Ectodermal cell (in vitro differentiated cells): ENCODE data around the gene GPANK1.

Source experiments
- H3K27ac ChIP-seq: 2 replicates; pipeline ENCODE4 v1.7.0; 2013; ENCODE audit warnings: mild to moderate bottlenecking, low read depth, low read length; ENCODE audit not compliant: insufficient read depth, poor library complexity, severe bottlenecking
- H3K27me3 ChIP-seq: 2 replicates; pipeline ENCODE4 v1.7.0; 2013; ENCODE audit warnings: mild to moderate bottlenecking, low read length; ENCODE audit not compliant: insufficient read depth, control insufficient read depth, poor library complexity, severe bottlenecking
- H3K36me3 ChIP-seq: one replicate; pipeline ENCODE4 v1.7.0; 2013; ENCODE audit warnings: low read length; ENCODE audit not compliant: control insufficient read depth, insufficient read depth
- H3K4me1 ChIP-seq: one replicate; pipeline ENCODE4 v1.7.0; 2013; ENCODE audit warnings: low read length; ENCODE audit not compliant: control insufficient read depth, insufficient read depth
- H3K4me3 ChIP-seq: 2 replicates; pipeline ENCODE4 v1.7.0; 2013; ENCODE audit warnings: low read depth, low read length, control low read depth; ENCODE audit not compliant: insufficient read depth
- H3K9me3 ChIP-seq: 2 replicates; pipeline ENCODE4 v1.7.0; 2013; ENCODE audit warnings: mild to moderate bottlenecking, low read length, moderate library complexity; ENCODE audit not compliant: control insufficient read depth
- WGBS, 2 experiments: methylation state at CpG; one replicate each; pipeline ENCODE4 v1.1.7; 2013; ENCODE audit warnings: missing lambda C conversion rate in 2 of 2; 5-methylcytosine and 5-hydroxymethylcytosine counted together

Gene GPANK1

DNA sequence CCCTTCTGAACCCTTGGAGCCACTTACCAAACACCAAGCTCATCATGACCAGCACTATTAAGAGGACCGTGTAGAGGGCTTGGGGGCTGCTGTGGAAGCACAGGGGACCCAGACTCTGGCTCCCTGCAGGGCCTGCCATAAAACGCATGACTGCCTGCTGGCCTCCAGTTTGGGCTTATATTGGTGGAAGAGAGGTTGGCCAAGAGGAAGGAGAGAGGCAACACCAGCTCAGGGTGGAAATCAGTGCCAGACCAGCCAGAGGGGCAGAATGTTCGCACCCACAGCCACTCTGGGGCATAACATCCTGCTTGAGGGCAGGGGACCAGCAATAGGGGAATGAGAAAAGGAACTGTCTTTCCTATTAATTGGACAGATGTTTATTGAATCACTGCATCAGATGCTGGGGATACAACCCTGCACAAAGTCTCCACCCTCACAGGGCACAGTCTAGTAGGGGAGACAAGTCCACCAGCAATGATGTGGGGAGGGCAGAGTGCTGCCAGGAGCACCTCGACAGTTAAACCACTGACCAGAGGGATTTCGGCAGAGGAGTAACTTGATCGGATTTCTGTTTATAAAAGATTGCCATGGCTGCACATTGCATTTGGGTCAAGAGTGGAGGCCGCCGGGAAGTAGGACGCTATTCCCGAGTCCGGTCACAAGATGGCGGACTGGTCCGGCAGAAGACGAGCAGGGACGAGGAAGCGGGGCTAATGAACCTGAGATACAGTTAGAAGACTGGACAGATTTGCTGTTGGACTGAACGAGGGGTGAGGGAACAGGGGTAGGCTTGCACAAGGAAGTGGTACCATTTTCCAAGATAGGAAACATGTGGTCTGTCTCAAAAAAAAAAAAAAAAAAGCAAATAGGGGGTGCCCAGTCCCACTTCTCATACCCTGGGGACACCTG lies 15.7 kb upstream of the GPANK1 start, which contains the start of gene LY6G5C:
Gene LY6G5C, minus strand, starts transcription at position 842 of the 909 bp plus-strand sequence. Its CDS starts 694 bp downstream, at position 148.
- Histone ChIP-seq H3K36me3 (no peaks in the 10 kb centered on the region), H3K27me3 (peaks cover 22% of the 10 kb centered on the region), H3K4me3 (peak within 1 kb of the TSS; percentile 42), H3K9me3 (no peaks in the 10 kb centered on the region), H3K4me1 (peaks cover 9% of the 10 kb centered on the region), H3K27ac (no peak within 1 kb of the TSS)
- WGBS, 2 experiments: 13 to 17% methylated on average over 17 of the region's 17 CpGs

DNA sequence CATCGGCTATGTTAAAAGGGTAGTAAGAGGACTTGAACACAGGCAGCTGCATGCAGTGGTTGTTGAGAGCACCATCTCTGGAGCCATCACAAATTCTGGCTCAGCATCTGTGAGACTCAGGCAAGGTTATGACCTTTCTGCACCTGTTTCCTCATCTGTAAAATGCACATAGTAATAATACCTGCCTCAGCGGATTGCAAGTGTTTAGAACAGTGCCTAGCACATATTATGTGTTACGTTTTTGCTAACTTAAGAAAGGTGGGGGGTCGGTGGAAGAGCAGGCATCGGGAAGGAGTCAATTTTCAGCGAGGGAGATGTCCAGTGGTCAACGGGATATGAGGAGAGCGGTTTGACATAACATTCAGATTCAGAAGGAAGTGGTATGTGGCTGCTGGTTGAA lies 13.2 kb upstream of the GPANK1 start:
- WGBS, 2 experiments: 84% methylated on average over 8 of the region's 8 CpGs
- H3K9me3 ChIP-seq: no peaks in the 10 kb centered on the region
- no peaks in the 10 kb centered on the region for H3K36me3 ChIP-seq
- H3K27ac ChIP-seq: no peak overlapping the region
- peaks cover 22% of the 10 kb centered on the region for H3K27me3 ChIP-seq
- H3K4me3 ChIP-seq: no peak overlapping the region
- H3K4me1 ChIP-seq: no peaks in the 10 kb centered on the region

GRCh38 chr6:31676904-31677303 lies 12.1 kb upstream of the GPANK1 start:
- peaks cover 3% of the 10 kb centered on the region for H3K36me3 ChIP-seq
- no peaks in the 10 kb centered on the region for H3K4me1 ChIP-seq
- H3K27ac ChIP-seq: no peak overlapping the region
- H3K4me3 ChIP-seq: no peak overlapping the region
- H3K9me3 ChIP-seq: no peaks in the 10 kb centered on the region
- H3K27me3 ChIP-seq: peaks cover 16% of the 10 kb centered on the region
- 80 to 84% methylated on average over 6 of the region's 6 CpGs for WGBS, 2 experiments

- no peak overlapping the region for H3K27ac ChIP-seq
- no peaks in the 10 kb centered on the region for H3K9me3 ChIP-seq
- no peak overlapping the region for H3K4me3 ChIP-seq
- WGBS, 2 experiments: 79 to 88% methylated on average over 4 of the region's 4 CpGs
- peaks cover 8% of the 10 kb centered on the region for H3K36me3 ChIP-seq
- peaks cover 11% of the 10 kb centered on the region for H3K27me3 ChIP-seq
- H3K4me1 ChIP-seq: no peaks in the 10 kb centered on the region
Measured at GRCh38 chr6:31676322-31676903, 11.6 kb upstream of the GPANK1 start.

DNA sequence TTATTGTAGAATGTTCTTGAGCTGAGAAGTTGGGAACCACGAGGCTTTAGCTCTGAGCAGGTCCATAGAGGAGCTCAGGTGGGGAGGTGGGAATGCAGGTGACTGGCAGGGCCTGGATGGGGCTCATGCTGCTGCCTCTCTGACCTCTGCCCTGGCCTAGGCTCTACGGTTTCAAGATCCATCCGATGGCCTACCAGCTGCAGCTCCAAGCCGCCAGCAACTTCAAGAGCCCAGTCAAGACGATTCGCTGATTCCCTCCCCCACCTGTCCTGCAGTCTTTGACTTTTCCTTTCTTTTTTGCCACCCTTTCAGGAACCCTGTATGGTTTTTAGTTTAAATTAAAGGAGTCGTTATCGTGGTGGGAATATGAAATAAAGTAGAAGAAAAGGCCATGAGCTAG lies 4.9 kb upstream of the GPANK1 start, which contains the start of gene LY6G5B:
Gene LY6G5B, plus strand, starts transcription at position 301 of the 400 bp plus-strand sequence. CDS start 975 bp downstream, outside the sequence.
- WGBS, 2 experiments: 90 to 92% methylated on average over 8 of the region's 8 CpGs
- Histone ChIP-seq H3K4me1 (no peaks in the 10 kb centered on the region), H3K27ac (no peak within 1 kb of the TSS), H3K36me3 (peaks cover 46% of the 10 kb centered on the region), H3K9me3 (no peaks in the 10 kb centered on the region), H3K27me3 (no peaks in the 10 kb centered on the region), H3K4me3 (no peak within 1 kb of the TSS)

GRCh38 chr6:31666337-31666965 lies 1.7 kb upstream of the GPANK1 start:
- Histone ChIP-seq H3K27ac (no peak overlapping the region), H3K4me3 (peak overlapping the region; percentile 74), H3K4me1 (peaks cover 16% of the 10 kb centered on the region), H3K27me3 (no peaks in the 10 kb centered on the region), H3K36me3 (peaks cover 38% of the 10 kb centered on the region), H3K9me3 (no peaks in the 10 kb centered on the region)
- 15 to 17% methylated on average over 15 of the region's 15 CpGs for WGBS, 2 experiments

DNA sequence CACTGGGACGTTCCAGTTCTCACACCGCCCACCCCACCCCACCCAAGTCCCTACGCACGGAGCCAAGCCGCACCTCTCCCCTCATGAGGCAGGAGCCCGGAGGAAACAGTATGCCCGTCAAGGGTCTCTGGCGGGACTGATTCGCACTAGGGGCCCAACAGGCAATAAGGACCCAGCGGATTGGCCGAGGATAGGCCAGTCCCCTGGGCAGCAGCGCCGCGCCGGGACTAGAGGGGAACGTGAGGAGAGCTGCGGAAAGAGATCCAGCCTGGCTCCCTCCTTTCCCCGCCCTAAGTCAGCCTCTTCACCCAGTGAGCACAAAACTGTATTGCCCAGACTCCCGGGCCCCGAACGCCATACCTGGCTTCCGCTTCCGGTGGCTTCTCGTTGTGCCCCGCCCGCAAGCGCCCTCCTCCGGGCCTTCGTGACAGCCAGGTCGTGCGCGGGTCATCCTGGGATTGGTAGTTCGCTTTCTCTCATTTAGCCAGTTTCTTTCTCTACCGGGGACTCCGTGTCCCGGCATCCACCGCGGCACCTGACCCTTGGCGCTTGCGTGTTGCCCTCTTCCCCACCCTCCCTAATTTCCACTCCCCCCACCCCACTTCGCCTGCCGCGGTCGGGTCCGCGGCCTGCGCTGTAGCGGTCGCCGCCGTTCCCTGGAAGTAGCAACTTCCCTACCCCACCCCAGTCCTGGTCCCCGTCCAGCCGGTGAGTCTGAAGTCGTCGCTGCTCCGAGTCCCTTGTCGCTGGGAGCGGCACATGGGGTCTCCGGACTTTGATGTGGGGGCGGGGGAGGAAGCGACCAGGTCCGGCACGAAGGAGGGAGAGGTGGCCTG lies 922 bp upstream of the GPANK1 start, which contains the start of gene CSNK2B:
Gene CSNK2B, plus strand, starts transcription at position 580 of the 836 bp plus-strand sequence. CDS start 752 bp downstream, outside the sequence.
- Histone ChIP-seq H3K36me3 (peaks cover 32% of the 10 kb centered on the region), H3K9me3 (no peaks in the 10 kb centered on the region), H3K27ac (peak within 1 kb of the TSS; percentile 94), H3K27me3 (no peaks in the 10 kb centered on the region), H3K4me3 (peak within 1 kb of the TSS; percentile 74), H3K4me1 (peaks cover 16% of the 10 kb centered on the region)
- WGBS, 2 experiments: 0% methylated on average over 63 of the region's 63 CpGs

GRCh38 chr6:31663961-31664789 lies 622 bp downstream of the GPANK1 start:
- peaks cover 17% of the 10 kb centered on the region for H3K36me3 ChIP-seq
- peak overlapping the region; percentile 74 for H3K4me3 ChIP-seq
- peaks cover 22% of the 10 kb centered on the region for H3K4me1 ChIP-seq

More at GRCh38 chr6:31663961-31664789, 622 bp downstream of the GPANK1 start:
- 44 to 46% methylated on average over 17 of the region's 17 CpGs for WGBS, 2 experiments
- H3K27ac ChIP-seq: peak overlapping the region; percentile 94
- H3K27me3 ChIP-seq: no peaks in the 10 kb centered on the region
- H3K9me3 ChIP-seq: no peaks in the 10 kb centered on the region
